Panc1 (cell line): ENCODE data around the gene PCDH20. TPM values are rescaled to one million over a fixed set of nuclear protein-coding genes. Genes with fewer than 3 reads are reported as not detected.

Experiments used
- ATAC-seq: fragments of 200-7000 bp; cut with Tn5 transposase; 2 replicates; pipeline ENCODE4 v1.9.1; 2020; ENCODE audit warnings: mild to moderate bottlenecking, moderate library complexity
- BruUV-seq: library from RNA; stranded (reverse); fragments of 400-500 nt; replicated peaks from 2 replicates; lab custom pipeline; 2021; lab: Mats Ljungman, UMichigan
- CTCF ChIA-PET: fragments of 300-600 bp; sonication (Branson Sonifier 250); formaldehyde crosslinking; loops from one replicate; lab custom pipeline; 2022; ENCODE audit warnings: antibody characterized with exemption; lab: Charles Lee
- POLR2A ChIA-PET: fragments of 300-600 bp; sonication (Branson Sonifier 250); formaldehyde crosslinking; loops from one replicate; lab custom pipeline; 2022; ENCODE audit warnings: antibody characterized with exemption; lab: Charles Lee
- DNase-seq: peaks from one replicate; pipeline ENCODE4 v3.0.0-alpha.2; 2010; ENCODE audit warnings: low read depth, low spot score
- H3K27ac ChIP-seq: 2 replicates; pipeline ENCODE4 v1.5.1; 2011; ENCODE audit warnings: mild to moderate bottlenecking, low read length, inconsistent platforms
- H3K27me3 ChIP-seq: fragments of 200-500 bp; sonication (Bioruptor generic); 2 replicates; pipeline ENCODE4 v1.6.0; 2014; ENCODE audit warnings: low read length, inconsistent platforms; ENCODE audit not compliant: control insufficient read depth, insufficient read depth
- H3K36me3 ChIP-seq: fragments of 200-500 bp; sonication (Bioruptor generic); 2 replicates; pipeline ENCODE4 v1.5.1; 2014; ENCODE audit warnings: inconsistent platforms, mild to moderate bottlenecking, low read length, moderate library complexity; ENCODE audit not compliant: control insufficient read depth, insufficient read depth
- H3K4me1 ChIP-seq: 2 replicates; pipeline ENCODE4 v1.5.1; 2011; ENCODE audit warnings: inconsistent platforms, mild to moderate bottlenecking, low read length, moderate library complexity; ENCODE audit not compliant: control insufficient read depth, insufficient read depth
- H3K4me3 ChIP-seq, 2 experiments: 2 replicates each; pipeline ENCODE4 v1.5.1; 2011 to 2012; ENCODE audit warnings: low read depth in 2 of 2, low read length in 2 of 2, mild to moderate bottlenecking in 2 of 2, inconsistent platforms in 1 of 2, moderate library complexity in 1 of 2
- H3K9me3 ChIP-seq: fragments of 200-500 bp; sonication (Bioruptor generic); 2 replicates; pipeline ENCODE4 v1.5.1; 2014; ENCODE audit warnings: low read depth, mild to moderate bottlenecking, inconsistent platforms, low read length, moderate library complexity; ENCODE audit not compliant: control insufficient read depth, insufficient read depth
- POLR2AphosphoS5 ChIP-seq: IDR thresholded peaks from 2 replicates; pipeline ENCODE4 v1.6.1; 2012; ENCODE audit warnings: mild to moderate bottlenecking, low read depth, low read length, moderate library complexity
- SIN3A ChIP-seq: IDR thresholded peaks from 2 replicates; pipeline ENCODE4 v1.6.1; 2012; ENCODE audit warnings: low read depth, mild to moderate bottlenecking, low read length, moderate library complexity, borderline replicate concordance; ENCODE audit not compliant: insufficient read depth
- TCF7L2 ChIP-seq: IDR thresholded peaks from 2 replicates; pipeline ENCODE4 v1.6.1; 2011; ENCODE audit warnings: mild to moderate bottlenecking, low read depth, low read length, inconsistent platforms
- in situ Hi-C: cut with HindIII; loops from 2 replicates; pipeline ENCODE4 v1.10.0; 2016; ENCODE audit warnings: low sequenced_read_pairs, low pct_unique_long_range_greater_than_20kb
- intact Hi-C: fragments of 100-400 bp; cut with micrococcal nuclease; formaldehyde crosslinking; loops from one replicate; pipeline ENCODE4 v1.10.0; 2022; ENCODE audit not compliant: unreplicated experiment
- total RNA-seq: library from RNA; stranded (reverse); gene quantifications from one replicate; pipeline ENCODE4 v1.2.1, GENCODE V29; 2021; ENCODE audit not compliant: unreplicated experiment
- TF ChIP-seq, protein P1 (sequence below): fragments of 450-650 bp; IDR thresholded peaks from 2 replicates; pipeline ENCODE4 v1.5.1; 2017; ENCODE audit warnings: mild to moderate bottlenecking
- TF ChIP-seq, protein P2 (sequence below), 2 experiments: IDR thresholded peaks; 2 replicates each; pipeline ENCODE4 v1.6.1; 2011 to 2012; ENCODE audit warnings: low read depth in 2 of 2, control low read depth in 1 of 2, low read length in 1 of 2, mild to moderate bottlenecking in 1 of 2, moderate library complexity in 1 of 2; ENCODE audit not compliant: insufficient read depth in 1 of 2

Gene PCDH20
- total RNA-seq, 1 experiment from 2014 or later: 3.4 TPM

DNA sequence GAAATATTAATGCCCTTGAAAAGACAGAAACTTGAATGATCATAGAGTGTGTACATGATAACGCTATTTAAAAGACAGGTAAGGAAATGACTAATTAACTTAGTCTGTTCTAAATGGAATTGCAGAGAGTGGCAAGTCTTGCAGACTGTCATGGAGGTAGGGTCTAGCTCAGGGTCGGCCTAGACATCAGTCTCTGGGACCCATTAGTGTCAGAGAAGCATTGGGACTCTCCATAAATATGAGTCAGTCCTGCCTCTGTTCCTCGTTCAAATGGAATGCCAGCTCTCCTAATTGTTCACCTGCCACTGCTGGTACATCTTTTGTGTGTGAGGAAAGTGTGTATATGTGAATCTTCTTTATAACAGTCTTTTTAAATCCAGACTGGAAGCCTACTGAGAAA, 28.0 kb downstream of the PCDH20 start:
- in situ Hi-C loops: no loop called here
- ChIA-PET POLR2A (no interaction called here), CTCF (no interaction called here)
- H3K4me1 ChIP-seq: no peaks in the 10 kb centered on the region
- no peak for TF ChIP-seq SIN3A
- no peak for TF ChIP-seq TCF7L2
- TF ChIP-seq, protein P1, sequence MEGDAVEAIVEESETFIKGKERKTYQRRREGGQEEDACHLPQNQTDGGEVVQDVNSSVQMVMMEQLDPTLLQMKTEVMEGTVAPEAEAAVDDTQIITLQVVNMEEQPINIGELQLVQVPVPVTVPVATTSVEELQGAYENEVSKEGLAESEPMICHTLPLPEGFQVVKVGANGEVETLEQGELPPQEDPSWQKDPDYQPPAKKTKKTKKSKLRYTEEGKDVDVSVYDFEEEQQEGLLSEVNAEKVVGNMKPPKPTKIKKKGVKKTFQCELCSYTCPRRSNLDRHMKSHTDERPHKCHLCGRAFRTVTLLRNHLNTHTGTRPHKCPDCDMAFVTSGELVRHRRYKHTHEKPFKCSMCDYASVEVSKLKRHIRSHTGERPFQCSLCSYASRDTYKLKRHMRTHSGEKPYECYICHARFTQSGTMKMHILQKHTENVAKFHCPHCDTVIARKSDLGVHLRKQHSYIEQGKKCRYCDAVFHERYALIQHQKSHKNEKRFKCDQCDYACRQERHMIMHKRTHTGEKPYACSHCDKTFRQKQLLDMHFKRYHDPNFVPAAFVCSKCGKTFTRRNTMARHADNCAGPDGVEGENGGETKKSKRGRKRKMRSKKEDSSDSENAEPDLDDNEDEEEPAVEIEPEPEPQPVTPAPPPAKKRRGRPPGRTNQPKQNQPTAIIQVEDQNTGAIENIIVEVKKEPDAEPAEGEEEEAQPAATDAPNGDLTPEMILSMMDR: no peak
- TF ChIP-seq, protein P2, sequence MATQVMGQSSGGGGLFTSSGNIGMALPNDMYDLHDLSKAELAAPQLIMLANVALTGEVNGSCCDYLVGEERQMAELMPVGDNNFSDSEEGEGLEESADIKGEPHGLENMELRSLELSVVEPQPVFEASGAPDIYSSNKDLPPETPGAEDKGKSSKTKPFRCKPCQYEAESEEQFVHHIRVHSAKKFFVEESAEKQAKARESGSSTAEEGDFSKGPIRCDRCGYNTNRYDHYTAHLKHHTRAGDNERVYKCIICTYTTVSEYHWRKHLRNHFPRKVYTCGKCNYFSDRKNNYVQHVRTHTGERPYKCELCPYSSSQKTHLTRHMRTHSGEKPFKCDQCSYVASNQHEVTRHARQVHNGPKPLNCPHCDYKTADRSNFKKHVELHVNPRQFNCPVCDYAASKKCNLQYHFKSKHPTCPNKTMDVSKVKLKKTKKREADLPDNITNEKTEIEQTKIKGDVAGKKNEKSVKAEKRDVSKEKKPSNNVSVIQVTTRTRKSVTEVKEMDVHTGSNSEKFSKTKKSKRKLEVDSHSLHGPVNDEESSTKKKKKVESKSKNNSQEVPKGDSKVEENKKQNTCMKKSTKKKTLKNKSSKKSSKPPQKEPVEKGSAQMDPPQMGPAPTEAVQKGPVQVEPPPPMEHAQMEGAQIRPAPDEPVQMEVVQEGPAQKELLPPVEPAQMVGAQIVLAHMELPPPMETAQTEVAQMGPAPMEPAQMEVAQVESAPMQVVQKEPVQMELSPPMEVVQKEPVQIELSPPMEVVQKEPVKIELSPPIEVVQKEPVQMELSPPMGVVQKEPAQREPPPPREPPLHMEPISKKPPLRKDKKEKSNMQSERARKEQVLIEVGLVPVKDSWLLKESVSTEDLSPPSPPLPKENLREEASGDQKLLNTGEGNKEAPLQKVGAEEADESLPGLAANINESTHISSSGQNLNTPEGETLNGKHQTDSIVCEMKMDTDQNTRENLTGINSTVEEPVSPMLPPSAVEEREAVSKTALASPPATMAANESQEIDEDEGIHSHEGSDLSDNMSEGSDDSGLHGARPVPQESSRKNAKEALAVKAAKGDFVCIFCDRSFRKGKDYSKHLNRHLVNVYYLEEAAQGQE (IDR thresholded peaks at IDR 0.05; ENCODE audit: insufficient read depth in 1 of 2, low read depth in 2 of 2, low read length in 1 of 2): no peak
- TF ChIP-seq POLR2AphosphoS5: no peak
- ATAC-seq: no peak
- H3K4me3 ChIP-seq: no peak overlapping the region
- H3K9me3 ChIP-seq: no peaks in the 10 kb centered on the region
- intact Hi-C loops: no loop called here
- BruUV-seq: no TSS peak
- H3K27me3 ChIP-seq: no peaks in the 10 kb centered on the region
- no peak for DNase-seq
- no peaks in the 10 kb centered on the region for H3K36me3 ChIP-seq
- no peak overlapping the region for H3K27ac ChIP-seq

DNA sequence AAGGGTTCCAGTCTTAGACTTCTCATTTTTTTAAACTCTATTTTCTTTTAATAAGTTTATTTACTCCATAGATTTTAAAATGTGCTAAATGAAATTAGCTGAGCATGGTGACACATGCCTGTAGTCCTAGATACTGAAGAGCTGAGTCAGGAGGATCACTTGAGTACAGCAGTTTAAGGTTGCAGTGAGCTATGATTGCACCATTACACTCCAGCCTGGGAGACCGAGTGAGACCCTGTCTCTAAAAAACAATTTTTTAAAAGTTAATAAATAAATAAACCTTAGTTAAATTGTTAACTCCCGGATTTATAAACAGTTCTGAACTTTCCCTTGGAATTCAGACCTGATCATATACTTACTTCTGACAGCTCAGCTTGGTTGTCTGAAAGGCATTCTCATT, 32.5 kb downstream of the PCDH20 start:
- ATAC-seq (no peak), DNase-seq (no peak)
- no peaks in the 10 kb centered on the region for H3K9me3 ChIP-seq
- in situ Hi-C loops: no loop called here
- no TSS peak for BruUV-seq
- TF ChIP-seq, protein P2 (IDR thresholded peaks at IDR 0.05; ENCODE audit: insufficient read depth in 1 of 2, low read depth in 2 of 2, low read length in 1 of 2): no peak
- TF ChIP-seq SIN3A: no peak
- no peak for TF ChIP-seq TCF7L2
- TF ChIP-seq, protein P1: no peak
- no peak for TF ChIP-seq POLR2AphosphoS5
- ChIA-PET CTCF (no interaction called here), POLR2A (no interaction called here)
- H3K36me3 ChIP-seq: no peaks in the 10 kb centered on the region
- H3K4me1 ChIP-seq: no peaks in the 10 kb centered on the region
- H3K27ac ChIP-seq: no peak overlapping the region
- no peak overlapping the region for H3K4me3 ChIP-seq
- intact Hi-C loops: no loop called here
- H3K27me3 ChIP-seq: no peaks in the 10 kb centered on the region
